Fibroblast of lung (primary cell): ENCODE data around the gene CDC25B. TPM values are rescaled to one million over a fixed set of nuclear protein-coding genes. Genes with fewer than 3 reads are reported as not detected.

Experiments used
- DNase-seq, 2 donors: peaks; one replicate each; pipeline versions ENCODE4 v3.0.0 to v3.0.0-alpha.2; 2010; ENCODE audit warnings: low read depth in 2 of 2
- H2AFZ ChIP-seq: 2 replicates; pipeline ENCODE4 v1.5.1; 2012; ENCODE audit warnings: low read length, control low read depth, inconsistent platforms
- H3K27ac ChIP-seq: 2 replicates; pipeline ENCODE4 v1.5.1; 2011; ENCODE audit warnings: low read length, control low read depth; ENCODE audit not compliant: insufficient read depth
- H3K27me3 ChIP-seq: 2 replicates; pipeline ENCODE4 v1.5.1; 2011; ENCODE audit warnings: mild to moderate bottlenecking, low read length; ENCODE audit not compliant: control insufficient read depth, insufficient read depth
- H3K36me3 ChIP-seq: 2 replicates; pipeline ENCODE4 v1.5.1; 2011; ENCODE audit warnings: low read length; ENCODE audit not compliant: control insufficient read depth, insufficient read depth
- H3K4me1 ChIP-seq: 2 replicates; pipeline ENCODE4 v1.5.1; 2011; ENCODE audit warnings: low read length; ENCODE audit not compliant: control insufficient read depth, insufficient read depth; ENCODE audit errors: extremely low read depth
- H3K4me2 ChIP-seq: 2 replicates; pipeline ENCODE4 v1.5.1; 2011; ENCODE audit warnings: low read length, control low read depth; ENCODE audit not compliant: insufficient read depth; ENCODE audit errors: extremely low read depth
- H3K4me3 ChIP-seq, 4 experiments: fragments of 200-600 bp in 1 of 4; sonication (generic) in 1 of 4; replicated peaks in 1 of 4; 2 replicates each; pipeline ENCODE4 v1.5.1; 2011 to 2016; ENCODE audit warnings: low read length in 4 of 4, low read depth in 3 of 4, mild to moderate bottlenecking in 3 of 4, control low read depth in 2 of 4, inconsistent platforms in 1 of 4, mixed read lengths in 1 of 4; ENCODE audit not compliant: insufficient read depth in 1 of 4; ENCODE audit errors: control extremely low read depth in 1 of 4
- H3K79me2 ChIP-seq: 2 replicates; pipeline ENCODE4 v1.5.1; 2012; ENCODE audit warnings: mild to moderate bottlenecking, low read length, inconsistent platforms; ENCODE audit not compliant: control insufficient read depth, insufficient read depth
- H3K9ac ChIP-seq: 2 replicates; pipeline ENCODE4 v1.5.1; 2011; ENCODE audit warnings: mild to moderate bottlenecking, low read length, control low read depth; ENCODE audit not compliant: insufficient read depth
- H3K9me3 ChIP-seq: 2 replicates; pipeline ENCODE4 v1.5.1; 2012; ENCODE audit warnings: low read depth, low read length; ENCODE audit not compliant: control insufficient read depth, insufficient read depth
- H4K20me1 ChIP-seq: 2 replicates; pipeline ENCODE4 v1.5.1; 2011; ENCODE audit warnings: low read length; ENCODE audit not compliant: control insufficient read depth, insufficient read depth; ENCODE audit errors: extremely low read depth
- EZH2 ChIP-seq: IDR thresholded peaks from 2 replicates; pipeline ENCODE4 v1.5.1; 2012; ENCODE audit warnings: low read length, control low read depth, mild to moderate bottlenecking; ENCODE audit errors: missing control alignments
- polyA plus RNA-seq, 2 donors: library from polyadenylated mRNA; depleted of rRNA in 1 of 2; stranded (reverse) in 1 of 2; unstranded in 1 of 2; fragments of >200 nt; gene quantifications; 2 replicates each; pipeline ENCODE4 v1.2.1, GENCODE V29; 2011 to 2012; ENCODE audit warnings: missing spikeins in 1 of 2
- total RNA-seq: library from RNA; depleted of rRNA; stranded (reverse); fragments of >200 nt; gene quantifications from 2 replicates; pipeline ENCODE4 v1.2.1, GENCODE V29; 2014
- TF ChIP-seq, protein P1 (sequence below), 2 donors: IDR thresholded peaks in 1 of 2; conservative IDR thresholded peaks in 1 of 2; 1 replicate in 1 of 2; 2 replicates in 1 of 2; pipeline ENCODE4 v1.5.1; 2011 to 2012; ENCODE audit warnings: low read length in 2 of 2, control low read depth in 1 of 2, inconsistent platforms in 1 of 2, low read depth in 1 of 2, mild to moderate bottlenecking in 1 of 2

Gene CDC25B
- total and polyA plus RNA-seq, 2 donors (not counting 1 experiment from before 2014, with no cell fraction given), result 38.2 to 62.1 TPM

DNA sequence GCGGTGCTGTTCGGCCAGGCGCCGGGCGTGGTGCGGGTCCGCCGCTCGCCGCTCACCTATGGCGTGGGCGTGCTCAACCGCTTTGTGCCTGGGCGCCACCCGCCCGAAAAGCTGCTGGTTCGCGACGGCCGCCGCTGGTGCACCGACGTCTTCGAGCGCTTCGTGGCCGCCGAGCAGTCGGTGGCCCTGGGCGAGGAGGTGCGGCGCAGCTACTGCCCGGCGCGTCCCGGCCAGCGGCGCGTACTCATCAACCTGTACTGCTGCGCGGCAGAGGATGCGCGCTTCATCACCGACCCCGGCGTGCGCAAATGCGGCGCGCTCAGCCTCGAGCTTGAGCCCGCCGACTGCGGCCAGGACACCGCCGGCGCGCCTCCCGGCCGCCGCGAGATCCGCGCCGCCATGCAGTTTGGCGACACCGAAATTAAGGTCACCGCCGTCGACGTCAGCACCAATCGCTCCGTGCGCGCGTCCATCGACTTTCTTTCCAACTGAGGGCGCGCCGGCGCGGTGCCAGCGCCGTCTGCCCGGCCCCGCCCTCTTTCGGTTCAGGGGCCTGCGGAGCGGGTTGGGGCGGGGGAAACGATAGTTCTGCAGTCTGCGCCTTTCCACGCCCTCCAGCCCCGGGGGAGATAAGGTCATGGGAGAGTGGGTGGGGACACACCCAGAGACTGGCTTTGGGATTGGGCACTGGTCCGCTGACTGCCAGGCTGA is 44.3 kb upstream of the CDC25B start:
- no peak overlapping the region for H3K27ac ChIP-seq
- no peaks in the 10 kb centered on the region for H4K20me1 ChIP-seq
- H3K27me3 ChIP-seq, result no peaks in the 10 kb centered on the region
- no peak overlapping the region for H3K4me2 ChIP-seq
- peak in 1 of 2 donors; percentile 31 for DNase-seq
- no peak overlapping the region for H3K9ac ChIP-seq
- no peaks in the 10 kb centered on the region for H3K79me2 ChIP-seq
- H3K36me3 ChIP-seq, result no peaks in the 10 kb centered on the region
- no peak overlapping the region for H2AFZ ChIP-seq
- TF ChIP-seq, protein P1, sequence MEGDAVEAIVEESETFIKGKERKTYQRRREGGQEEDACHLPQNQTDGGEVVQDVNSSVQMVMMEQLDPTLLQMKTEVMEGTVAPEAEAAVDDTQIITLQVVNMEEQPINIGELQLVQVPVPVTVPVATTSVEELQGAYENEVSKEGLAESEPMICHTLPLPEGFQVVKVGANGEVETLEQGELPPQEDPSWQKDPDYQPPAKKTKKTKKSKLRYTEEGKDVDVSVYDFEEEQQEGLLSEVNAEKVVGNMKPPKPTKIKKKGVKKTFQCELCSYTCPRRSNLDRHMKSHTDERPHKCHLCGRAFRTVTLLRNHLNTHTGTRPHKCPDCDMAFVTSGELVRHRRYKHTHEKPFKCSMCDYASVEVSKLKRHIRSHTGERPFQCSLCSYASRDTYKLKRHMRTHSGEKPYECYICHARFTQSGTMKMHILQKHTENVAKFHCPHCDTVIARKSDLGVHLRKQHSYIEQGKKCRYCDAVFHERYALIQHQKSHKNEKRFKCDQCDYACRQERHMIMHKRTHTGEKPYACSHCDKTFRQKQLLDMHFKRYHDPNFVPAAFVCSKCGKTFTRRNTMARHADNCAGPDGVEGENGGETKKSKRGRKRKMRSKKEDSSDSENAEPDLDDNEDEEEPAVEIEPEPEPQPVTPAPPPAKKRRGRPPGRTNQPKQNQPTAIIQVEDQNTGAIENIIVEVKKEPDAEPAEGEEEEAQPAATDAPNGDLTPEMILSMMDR (conservative IDR thresholded peaks at IDR 0.05 in 1 of 2, IDR thresholded peaks at IDR 0.05 in 1 of 2; ENCODE audit: low read depth in 1 of 2, low read length in 2 of 2), result no peak
- TF ChIP-seq EZH2, result no peak
- no peaks in the 10 kb centered on the region for H3K9me3 ChIP-seq
- no peak overlapping the region for H3K4me3 ChIP-seq
- no peaks in the 10 kb centered on the region for H3K4me1 ChIP-seq

DNA sequence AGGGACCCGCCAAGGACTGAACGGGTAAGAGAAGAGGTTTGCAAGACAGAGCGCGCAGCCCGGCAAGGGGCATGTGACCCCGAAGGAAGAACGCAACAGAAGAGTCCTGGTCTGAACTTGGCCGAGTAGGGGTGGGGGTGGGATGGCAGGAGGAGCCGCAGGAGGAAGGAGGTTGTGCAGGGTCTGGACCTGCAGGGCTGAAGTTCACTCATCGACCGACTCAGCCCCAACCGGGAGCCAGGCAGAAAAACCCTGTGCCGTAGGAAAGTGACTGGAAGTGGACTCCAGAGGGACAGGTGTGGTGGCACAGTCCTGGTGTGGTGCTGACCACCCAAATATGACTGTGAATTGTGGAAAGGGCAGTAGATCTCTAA is 43.7 kb upstream of the CDC25B start:
- TF ChIP-seq, protein P1 (conservative IDR thresholded peaks at IDR 0.05 in 1 of 2, IDR thresholded peaks at IDR 0.05 in 1 of 2; ENCODE audit: low read depth in 1 of 2, low read length in 2 of 2), result no peak
- no peak for TF ChIP-seq EZH2
- Histone ChIP-seq H3K4me3 (no peak overlapping the region), H2AFZ (no peak overlapping the region), H3K27me3 (no peaks in the 10 kb centered on the region), H3K4me1 (no peaks in the 10 kb centered on the region), H3K36me3 (no peaks in the 10 kb centered on the region), H4K20me1 (no peaks in the 10 kb centered on the region), H3K9ac (no peak overlapping the region), H3K27ac (no peak overlapping the region), H3K4me2 (no peak overlapping the region), H3K79me2 (no peaks in the 10 kb centered on the region), H3K9me3 (no peaks in the 10 kb centered on the region)
- no peak for DNase-seq

GRCh38 chr20:3753098-3753497 is 43.0 kb upstream of the CDC25B start:
- H3K27me3 ChIP-seq, result no peaks in the 10 kb centered on the region
- no peaks in the 10 kb centered on the region for H4K20me1 ChIP-seq
- peak; percentile 49 to 80 for DNase-seq
- no peak overlapping the region for H2AFZ ChIP-seq
- H3K27ac ChIP-seq, result no peak overlapping the region
- H3K36me3 ChIP-seq, result no peaks in the 10 kb centered on the region
- H3K4me3 ChIP-seq, result no peak overlapping the region
- no peaks in the 10 kb centered on the region for H3K79me2 ChIP-seq
- TF ChIP-seq, protein P1 (conservative IDR thresholded peaks at IDR 0.05 in 1 of 2, IDR thresholded peaks at IDR 0.05 in 1 of 2; ENCODE audit: low read depth in 1 of 2, low read length in 2 of 2), result peak; percentile 78 to 96
- no peak for TF ChIP-seq EZH2
- no peak overlapping the region for H3K9ac ChIP-seq
- H3K4me2 ChIP-seq, result no peak overlapping the region
- no peaks in the 10 kb centered on the region for H3K9me3 ChIP-seq
- no peaks in the 10 kb centered on the region for H3K4me1 ChIP-seq
